Endodermal cell (in vitro differentiated cells): ENCODE data around the gene S100A14. TPM values are rescaled to one million over a fixed set of nuclear protein-coding genes. Genes with fewer than 3 reads are reported as not detected.
"Not testable (repeated sequence)": the region's sequence is repeated elsewhere in the genome, so short reads cannot be mapped to it uniquely, and the experiment has no call there.

Experiments
- DNase-seq: peaks from one replicate; pipeline ENCODE4 v3.0.0-alpha.2; 2017
- H3K27ac ChIP-seq: 2 replicates; pipeline ENCODE4 v1.5.1; 2013; ENCODE audit warnings: mild to moderate bottlenecking, low read depth, low read length, moderate library complexity
- H3K27me3 ChIP-seq: 2 replicates; pipeline ENCODE4 v1.6.1; 2013; ENCODE audit warnings: mild to moderate bottlenecking, low read length, moderate library complexity; ENCODE audit not compliant: insufficient read depth, control insufficient read depth, poor library complexity, severe bottlenecking
- H3K36me3 ChIP-seq: 2 replicates; pipeline ENCODE4 v1.7.0; 2013; ENCODE audit warnings: mild to moderate bottlenecking, low read length, moderate library complexity; ENCODE audit not compliant: control insufficient read depth, insufficient read depth
- H3K4me1 ChIP-seq: one replicate; pipeline ENCODE4 v1.7.0; 2013; ENCODE audit warnings: low read length; ENCODE audit not compliant: control insufficient read depth, insufficient read depth
- H3K4me3 ChIP-seq: 2 replicates; pipeline ENCODE4 v1.5.1; 2013; ENCODE audit warnings: mild to moderate bottlenecking, low read length, moderate library complexity
- H3K9ac ChIP-seq: 2 replicates; pipeline ENCODE4 v1.6.1; 2013; ENCODE audit warnings: mild to moderate bottlenecking, low read length, moderate library complexity; ENCODE audit not compliant: poor library complexity, severe bottlenecking; ENCODE audit errors: extremely low read depth
- H3K9me3 ChIP-seq: 2 replicates; pipeline ENCODE4 v1.6.1; 2013; ENCODE audit warnings: mild to moderate bottlenecking, low read length, moderate library complexity; ENCODE audit not compliant: control insufficient read depth
- H3K27ac Mint-ChIP-seq: 2 replicates; pipeline ENCODE4 v1.8.0; 2020; ENCODE audit warnings: mixed read lengths
- H3K27me3 Mint-ChIP-seq: 2 replicates; pipeline ENCODE4 v1.8.0; 2021; ENCODE audit warnings: mild to moderate bottlenecking, mixed read lengths; ENCODE audit not compliant: insufficient read depth
- H3K36me3 Mint-ChIP-seq: 2 replicates; pipeline ENCODE4 v1.8.0; 2020; ENCODE audit warnings: low read depth, mixed read lengths
- H3K4me1 Mint-ChIP-seq: 2 replicates; pipeline ENCODE4 v1.8.0; 2020; ENCODE audit warnings: mixed read lengths
- H3K4me3 Mint-ChIP-seq: 2 replicates; pipeline ENCODE4 v1.8.0; 2020; ENCODE audit warnings: mild to moderate bottlenecking, moderate library complexity, mixed read lengths
- H3K9me3 Mint-ChIP-seq: 2 replicates; pipeline ENCODE4 v1.8.0; 2020; ENCODE audit warnings: mild to moderate bottlenecking, mixed read lengths
- CTCF ChIP-seq: fragments of 200-600 bp; sonication (generic); conservative IDR thresholded peaks from 2 replicates; pipeline ENCODE4 v1.5.0; 2021; ENCODE audit warnings: antibody characterized with exemption, mild to moderate bottlenecking
- WGBS, 2 experiments: methylation state at CpG; one replicate each; pipeline versions ENCODE4 v1.1.5 to v1.1.7; 2013; ENCODE audit warnings: missing lambda C conversion rate in 2 of 2, mixed read lengths in 1 of 2; ENCODE audit not compliant: insufficient coverage in 1 of 2, insufficient read length in 1 of 2; 5-methylcytosine and 5-hydroxymethylcytosine counted together
- total RNA-seq, 2 donors: library from RNA; stranded (reverse); fragmentation: NEBNext Ultra II Directional in 1 of 2; extraction: Animal tissue kit (Norgen Biotek cat#: 25700) in 1 of 2; gene quantifications; 2 replicates in 1 of 2; 3 replicates in 1 of 2; pipeline ENCODE4 v1.2.1, GENCODE V29; 2021

The S100A14 gene
- total RNA-seq, 2 donors from 2014 or later = 53.8 to 119 TPM

- H3K27me3 Mint-ChIP-seq = no peaks in the 10 kb centered on the region
- no peak overlapping the region for H3K27ac Mint-ChIP-seq
- H3K27ac ChIP-seq = no peak overlapping the region
- no peak overlapping the region for H3K9ac ChIP-seq
- no peaks in the 10 kb centered on the region for H3K9me3 ChIP-seq
- H3K36me3 Mint-ChIP-seq = peaks cover 11% of the 10 kb centered on the region
- H3K4me3 ChIP-seq = no peak overlapping the region
- no peak overlapping the region for H3K4me3 Mint-ChIP-seq
- H3K4me1 Mint-ChIP-seq = peaks cover 6% of the 10 kb centered on the region
- H3K4me1 ChIP-seq = no peaks in the 10 kb centered on the region
- H3K36me3 ChIP-seq = no peaks in the 10 kb centered on the region
- H3K27me3 ChIP-seq = no peaks in the 10 kb centered on the region
- DNase-seq = no peak
- WGBS, 2 experiments = 92 to 95% methylated on average over 6 of the region's 6 CpGs
- no peak for TF ChIP-seq CTCF
- no peaks in the 10 kb centered on the region for H3K9me3 Mint-ChIP-seq
Measured at GRCh38 chr1:153597206-153597605, 18.9 kb downstream of the S100A14 start.

DNA sequence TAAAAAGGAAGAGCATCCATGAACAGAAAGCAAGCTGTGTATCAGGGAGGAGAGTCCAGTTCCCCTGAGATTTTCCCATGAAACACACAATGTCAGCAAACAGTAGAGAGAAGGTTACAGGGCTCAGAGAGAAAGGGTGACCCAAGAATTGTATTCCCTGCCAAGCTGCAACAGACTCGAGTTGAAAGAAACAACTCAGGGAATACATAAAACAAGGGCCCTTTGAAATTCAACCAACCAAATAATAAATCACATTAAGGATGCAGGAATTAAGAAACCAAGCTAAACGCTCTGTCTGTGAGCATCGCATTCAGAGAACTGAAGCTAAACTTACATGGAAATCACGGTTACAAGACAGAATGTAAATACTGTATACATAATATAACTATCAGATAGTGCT lies 23.4 kb downstream of the S100A14 start:
- H3K9ac ChIP-seq = no peak overlapping the region
- no peak for TF ChIP-seq CTCF

DNA sequence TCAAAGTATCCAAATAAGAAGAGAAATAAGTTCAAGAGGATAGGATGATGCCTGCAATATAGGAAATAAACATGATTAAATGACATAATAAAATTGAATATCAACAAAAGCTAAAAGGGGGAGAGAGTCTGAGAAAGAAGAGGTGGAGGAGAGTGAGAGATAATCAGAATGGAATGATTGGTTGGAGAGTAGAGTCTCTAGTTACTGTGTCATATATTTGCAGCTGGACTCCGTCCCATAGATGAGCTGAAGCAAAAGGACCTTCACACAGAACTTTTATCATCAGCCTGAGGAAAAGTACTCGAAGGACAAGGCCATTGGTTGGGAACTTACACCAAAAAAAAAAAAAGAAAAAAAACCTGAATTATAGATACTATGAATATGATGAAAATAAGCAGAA lies 27.6 kb downstream of the S100A14 start:
- WGBS, 2 experiments = 83 to 100% methylated on average over 1 to 2 of the region's 2 CpGs

More for the DNA sequence above, 23.4 kb downstream of the S100A14 start:
- no peak overlapping the region for H3K4me3 ChIP-seq
- no peak for DNase-seq
- H3K9me3 ChIP-seq = no peaks in the 10 kb centered on the region
- H3K27me3 Mint-ChIP-seq = no peaks in the 10 kb centered on the region
- 57 to 89% methylated on average over 2 to 4 of the region's 4 CpGs for WGBS, 2 experiments
- peak overlapping the region; percentile 51 for H3K27ac ChIP-seq
- no peak overlapping the region for H3K27ac Mint-ChIP-seq
- peaks cover 4% of the 10 kb centered on the region for H3K4me1 Mint-ChIP-seq
- no peaks in the 10 kb centered on the region for H3K9me3 Mint-ChIP-seq
- H3K4me1 ChIP-seq = no peaks in the 10 kb centered on the region
- H3K36me3 Mint-ChIP-seq = no peaks in the 10 kb centered on the region
- no peaks in the 10 kb centered on the region for H3K27me3 ChIP-seq
- H3K36me3 ChIP-seq = no peaks in the 10 kb centered on the region
- no peak overlapping the region for H3K4me3 Mint-ChIP-seq

GRCh38 chr1:153588033-153588432 lies 28.1 kb downstream of the S100A14 start:
- not testable (repeated sequence) for H3K4me3 ChIP-seq, H3K27me3 ChIP-seq, H3K27me3 Mint-ChIP-seq, H3K27ac ChIP-seq, DNase-seq, H3K4me3 Mint-ChIP-seq, H3K27ac Mint-ChIP-seq, H3K9me3 ChIP-seq, H3K36me3 ChIP-seq, H3K9me3 Mint-ChIP-seq, H3K4me1 ChIP-seq, H3K36me3 Mint-ChIP-seq, H3K9ac ChIP-seq
- WGBS, 2 experiments = 90 to 94% methylated on average over 6 to 9 of the region's 10 CpGs
- H3K4me1 Mint-ChIP-seq = peaks cover 32% of the 10 kb centered on the region

More for the DNA sequence above, 27.6 kb downstream of the S100A14 start:
- Histone ChIP-seq H3K27ac (no peak overlapping the region), H3K36me3 (no peaks in the 10 kb centered on the region), H3K9me3 (no peaks in the 10 kb centered on the region), H3K27me3 (no peaks in the 10 kb centered on the region), H3K9ac (no peak overlapping the region), H3K4me1 (peaks cover 7% of the 10 kb centered on the region), H3K4me3 (no peak overlapping the region)
- no peak overlapping the region for H3K4me3 Mint-ChIP-seq
- no peak for TF ChIP-seq CTCF
- no peak for DNase-seq
- peaks cover 32% of the 10 kb centered on the region for H3K4me1 Mint-ChIP-seq
- no peak overlapping the region for H3K27ac Mint-ChIP-seq
- H3K27me3 Mint-ChIP-seq = no peaks in the 10 kb centered on the region
- H3K9me3 Mint-ChIP-seq = no peaks in the 10 kb centered on the region
- H3K36me3 Mint-ChIP-seq = no peaks in the 10 kb centered on the region
